Type B pancreatic cell (in vitro differentiated cells): ENCODE results near the gene PCBP2. TPM values are rescaled to one million over a fixed set of nuclear protein-coding genes. Genes with fewer than 3 reads are reported as not detected.

Experiments used
- DNase-seq: peaks from one replicate; pipeline ENCODE4 v3.0.0; 2021; ENCODE audit warnings: mixed read lengths; ENCODE audit not compliant: unreplicated experiment; ENCODE audit errors: extremely low spot score
- H3K27ac Mint-ChIP-seq: 2 replicates; pipeline ENCODE4 v1.8.0; 2021; ENCODE audit warnings: mild to moderate bottlenecking, mixed read lengths
- H3K27me3 Mint-ChIP-seq: 2 replicates; pipeline ENCODE4 v1.8.0; 2021; ENCODE audit warnings: mixed read lengths
- H3K36me3 Mint-ChIP-seq: 2 replicates; pipeline ENCODE4 v1.8.0; 2021; ENCODE audit warnings: mixed read lengths
- H3K4me1 Mint-ChIP-seq: one replicate; pipeline ENCODE4 v1.8.0; 2021; ENCODE audit warnings: mixed read lengths; ENCODE audit not compliant: unreplicated experiment
- H3K4me3 Mint-ChIP-seq: 2 replicates; pipeline ENCODE4 v1.8.0; 2021; ENCODE audit warnings: mild to moderate bottlenecking, mixed read lengths
- H3K9me3 Mint-ChIP-seq: 2 replicates; pipeline ENCODE4 v1.8.0; 2021; ENCODE audit warnings: mixed read lengths
- CTCF ChIP-seq: fragments of 200-600 bp; sonication (generic); conservative IDR thresholded peaks from 2 replicates; pipeline ENCODE4 v1.5.0; 2021; ENCODE audit warnings: antibody characterized with exemption, mild to moderate bottlenecking
- total RNA-seq: library from RNA; stranded (reverse); gene quantifications from 2 replicates; pipeline ENCODE4 v1.2.1, GENCODE V29; 2021; ENCODE audit warnings: low replicate concordance

The PCBP2 gene
- total RNA-seq, 1 donor from 2014 or later: 1,222 TPM

- TF ChIP-seq CTCF: no peak
- DNase-seq: no peak
- Mint-ChIP-seq H3K4me1 (no peaks in the 10 kb centered on the region), H3K27ac (no peak overlapping the region), H3K36me3 (peaks cover 14% of the 10 kb centered on the region), H3K9me3 (no peaks in the 10 kb centered on the region), H3K27me3 (no peaks in the 10 kb centered on the region), H3K4me3 (no peak overlapping the region)
These were observed 71.2 kb downstream of the PCBP2 start for GRCh38 chr12:53523131-53523530.

- TF ChIP-seq CTCF: no peak
- no peak overlapping the region for H3K4me3 Mint-ChIP-seq
- no peaks in the 10 kb centered on the region for H3K4me1 Mint-ChIP-seq
- H3K36me3 Mint-ChIP-seq: peaks cover 14% of the 10 kb centered on the region
- no peaks in the 10 kb centered on the region for H3K27me3 Mint-ChIP-seq
- H3K9me3 Mint-ChIP-seq: no peaks in the 10 kb centered on the region
- no peak overlapping the region for H3K27ac Mint-ChIP-seq
- DNase-seq: no peak
These were observed 72.6 kb downstream of the PCBP2 start for GRCh38 chr12:53524476-53524875.

DNA sequence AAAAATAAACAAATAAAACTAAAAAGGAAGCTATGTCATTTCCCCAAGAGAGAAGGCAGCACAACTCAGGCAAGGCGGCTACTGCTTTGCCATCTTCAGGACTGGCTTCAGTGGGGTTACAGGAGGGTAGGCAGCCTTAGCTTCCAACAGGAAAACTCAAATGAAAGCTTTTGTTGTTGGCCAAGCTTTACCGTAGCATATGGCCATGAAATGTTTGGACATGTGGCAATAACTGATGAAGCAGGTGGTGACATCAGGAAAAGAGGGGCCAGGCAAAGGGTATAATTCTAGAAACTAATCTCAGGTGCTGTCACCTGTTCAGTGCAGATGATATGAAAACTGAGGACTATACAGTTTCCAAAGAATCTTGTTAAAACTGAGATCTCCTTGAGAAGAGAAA lies 78.2 kb downstream of the PCBP2 start:
- Mint-ChIP-seq H3K9me3 (no peaks in the 10 kb centered on the region), H3K4me3 (no peak overlapping the region), H3K4me1 (no peaks in the 10 kb centered on the region), H3K27me3 (no peaks in the 10 kb centered on the region), H3K27ac (no peak overlapping the region), H3K36me3 (peaks cover 19% of the 10 kb centered on the region)
- no peak for DNase-seq
- no peak for TF ChIP-seq CTCF

Other genes starting within 250 kb of the PCBP2 start
- 3.2 and 4.2 TPM in 2 replicates for gene ITGB7, start 244.9 kb upstream of the PCBP2 start, total RNA-seq
- 74.5 and 89.9 TPM in 2 replicates for gene RARG, start 219.9 kb upstream of the PCBP2 start, total RNA-seq
- 35.1 and 50.0 TPM in 2 replicates for gene ESPL1, start 183.8 kb upstream of the PCBP2 start, total RNA-seq
- 316 and 336 TPM in 2 replicates for gene PFDN5, start 156.6 kb upstream of the PCBP2 start, total RNA-seq
- gene MYG1, start 152.4 kb upstream of the PCBP2 start, total RNA-seq: 44.3 and 58.6 TPM in 2 replicates
- gene AAAS, start 130.5 kb upstream of the PCBP2 start, total RNA-seq: 54.7 and 75.4 TPM in 2 replicates
- 0.22 TPM in 1 of 2 replicates, not detected in the other for gene SP7, start 115.7 kb upstream of the PCBP2 start, total RNA-seq
- gene SP1, start 71.9 kb upstream of the PCBP2 start, total RNA-seq: 82.9 and 99.5 TPM in 2 replicates
- 1.6 and 2.4 TPM in 2 replicates for gene AMHR2, start 28.2 kb upstream of the PCBP2 start, total RNA-seq
- gene PRR13, start 10.4 kb upstream of the PCBP2 start, total RNA-seq: 88.1 and 142 TPM in 2 replicates
- 10.6 and 31.6 TPM in 2 replicates for gene MAP3K12, start 47.4 kb downstream of the PCBP2 start, total RNA-seq
- gene TARBP2, start 49.2 kb downstream of the PCBP2 start, total RNA-seq: 46.4 and 52.3 TPM in 2 replicates
- not detected in 2 replicates for gene NPFF, start 55.4 kb downstream of the PCBP2 start, total RNA-seq
- gene ATF7, start 174.3 kb downstream of the PCBP2 start, total RNA-seq: 28.5 and 42.2 TPM in 2 replicates
- gene ATP5MC2, start 224.0 kb downstream of the PCBP2 start, total RNA-seq: 312 and 402 TPM in 2 replicates